Dermis blood vessel endothelial cell (primary cell): ENCODE data around the gene SPATA24. TPM values are rescaled to one million over a fixed set of nuclear protein-coding genes. Genes with fewer than 3 reads are reported as not detected.
"Not testable (repeated sequence)": the region's sequence is repeated elsewhere in the genome, so short reads cannot be mapped to it uniquely, and the experiment has no call there.

Experiments
- DNase-seq: peaks from one replicate; pipeline ENCODE4 v3.0.0; 2010
- total RNA-seq: library from RNA; depleted of rRNA; stranded (reverse); fragments of >200 nt; gene quantifications from 2 replicates; pipeline ENCODE4 v1.2.3, GENCODE V29; 2014

SPATA24 gene
- total RNA-seq, 1 donor from 2014 or later, result 10.0 TPM

GRCh38 chr5:139382807-139383206 is 21.1 kb downstream of the SPATA24 start:
- no peak for DNase-seq

GRCh38 chr5:139381837-139382761 is 21.8 kb downstream of the SPATA24 start:
- no peak for DNase-seq

GRCh38 chr5:139379626-139380449 is 24.1 kb downstream of the SPATA24 start:
- DNase-seq, result no peak

- DNase-seq, result no peak
Observed at GRCh38 chr5:139378941-139379361, 24.9 kb downstream of the SPATA24 start.

- DNase-seq, result no peak
Observed at GRCh38 chr5:139378101-139378825, 25.6 kb downstream of the SPATA24 start.

- no peak for DNase-seq
Observed at GRCh38 chr5:139377226-139377625, 26.7 kb downstream of the SPATA24 start.

- no peak for DNase-seq
Observed at GRCh38 chr5:139376364-139376763, 27.5 kb downstream of the SPATA24 start.

- no peak for DNase-seq
Observed at GRCh38 chr5:139374909-139375308, 29.0 kb downstream of the SPATA24 start.

- no peak for DNase-seq
Observed at GRCh38 chr5:139371482-139372435, 32.1 kb downstream of the SPATA24 start.

GRCh38 chr5:139369181-139369580 is 34.7 kb downstream of the SPATA24 start:
- DNase-seq, result no peak

- peak; percentile 22 for DNase-seq
Observed at GRCh38 chr5:139368613-139369012, 35.3 kb downstream of the SPATA24 start.

- DNase-seq, result no peak
Observed at GRCh38 chr5:139364466-139364865, 39.4 kb downstream of the SPATA24 start.

- no peak for DNase-seq
Observed at GRCh38 chr5:139363937-139364336, 40.0 kb downstream of the SPATA24 start.

GRCh38 chr5:139361835-139362429 is 42.0 kb downstream of the SPATA24 start:
- no peak for DNase-seq

GRCh38 chr5:139360384-139360783 is 43.5 kb downstream of the SPATA24 start:
- DNase-seq, result no peak

- no peak for DNase-seq
Observed at GRCh38 chr5:139358064-139358463, 45.8 kb downstream of the SPATA24 start.

GRCh38 chr5:139355900-139356299 is 48.0 kb downstream of the SPATA24 start:
- not testable (repeated sequence) for DNase-seq

GRCh38 chr5:139354186-139354585 is 49.7 kb downstream of the SPATA24 start:
- DNase-seq, result no peak

GRCh38 chr5:139347863-139348262 is 56.0 kb downstream of the SPATA24 start:
- not testable (repeated sequence) for DNase-seq
